ENCODE data around the gene AGAP6.
"Not testable (repeated sequence)": the region's sequence is repeated elsewhere in the genome, so short reads cannot be mapped to it uniquely, and the experiment has no call there.

The AGAP6 gene

DNA sequence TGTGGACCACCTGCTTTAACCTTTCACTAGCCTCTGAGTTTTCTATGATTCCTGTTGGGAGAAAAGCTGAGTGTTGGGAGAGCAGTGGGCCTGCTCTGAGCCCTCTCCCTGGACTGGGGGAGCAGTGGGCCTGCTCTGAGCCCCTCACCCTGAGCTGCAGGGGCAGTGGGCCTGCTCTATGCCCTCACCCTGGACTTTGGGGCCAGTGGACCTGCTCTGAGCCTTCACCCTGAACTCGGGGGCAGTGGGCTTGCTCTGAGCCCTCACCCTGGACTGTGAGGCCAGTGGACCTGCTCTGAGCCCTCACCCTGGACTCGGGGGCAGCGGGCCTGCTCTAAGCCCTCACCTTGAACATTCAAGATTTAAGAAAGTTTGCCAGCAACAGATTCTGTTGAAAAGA lies 33.4 kb downstream of the AGAP6 start:
- Histone ChIP-seq H3K27ac (no peak overlapping the region), H3K4me3 (no peak overlapping the region)

DNA sequence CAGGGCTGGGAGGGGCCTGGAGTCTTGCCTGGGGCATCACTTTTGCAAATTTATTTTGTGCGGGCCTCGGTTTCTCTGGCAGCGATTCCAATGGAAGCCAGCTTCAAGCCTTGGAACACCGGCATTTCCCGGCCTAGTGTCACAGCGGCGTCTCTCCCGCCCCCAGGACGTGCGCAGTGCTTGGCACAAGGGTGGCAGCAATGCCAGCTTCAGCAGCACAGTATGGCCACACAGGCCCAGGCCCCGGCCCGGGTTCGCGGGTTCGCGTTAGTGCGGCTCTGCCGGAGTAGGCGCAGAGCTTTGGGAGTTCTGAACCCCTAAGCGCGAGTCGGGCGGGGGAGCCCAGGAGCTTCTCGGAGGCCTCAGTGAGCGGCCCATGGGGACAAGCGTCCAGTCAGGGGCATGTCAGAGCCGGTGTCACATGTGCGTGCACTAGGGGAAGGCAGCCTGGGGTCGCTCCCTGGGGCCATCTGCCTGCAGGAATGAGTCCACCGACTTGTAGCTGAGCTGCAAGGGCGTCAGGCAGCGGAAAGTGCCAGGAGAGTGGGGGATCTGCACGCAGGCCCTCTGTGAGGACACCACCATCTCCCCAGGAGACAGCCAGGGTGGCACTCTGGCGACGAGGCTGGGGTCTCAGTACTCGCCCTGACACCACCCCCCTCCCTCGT lies 36.6 kb downstream of the AGAP6 start:
- H3K4me3 ChIP-seq, H3K27ac ChIP-seq: not testable (repeated sequence)

DNA sequence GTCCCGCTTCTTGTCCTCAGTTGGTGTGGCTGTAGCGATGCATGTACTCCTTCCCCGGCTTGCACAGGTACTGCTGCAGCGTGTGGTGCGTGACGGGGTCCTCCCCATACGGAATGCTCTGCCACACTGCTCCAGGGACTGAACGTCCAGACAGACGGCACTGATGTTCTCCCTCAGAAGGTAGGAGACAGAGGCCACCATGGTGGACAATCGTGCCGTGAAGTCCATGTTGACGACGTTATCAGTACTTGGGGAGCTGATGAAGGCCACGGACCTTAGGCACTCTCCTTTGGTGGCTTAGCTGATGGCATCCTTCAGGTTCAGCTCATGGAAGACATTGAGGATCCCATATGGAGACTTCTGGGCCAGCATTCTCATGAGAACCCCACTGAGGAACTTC lies 37.4 kb downstream of the AGAP6 start:
- H3K27ac ChIP-seq: no peak overlapping the region
- no peak overlapping the region for H3K4me3 ChIP-seq

DNA sequence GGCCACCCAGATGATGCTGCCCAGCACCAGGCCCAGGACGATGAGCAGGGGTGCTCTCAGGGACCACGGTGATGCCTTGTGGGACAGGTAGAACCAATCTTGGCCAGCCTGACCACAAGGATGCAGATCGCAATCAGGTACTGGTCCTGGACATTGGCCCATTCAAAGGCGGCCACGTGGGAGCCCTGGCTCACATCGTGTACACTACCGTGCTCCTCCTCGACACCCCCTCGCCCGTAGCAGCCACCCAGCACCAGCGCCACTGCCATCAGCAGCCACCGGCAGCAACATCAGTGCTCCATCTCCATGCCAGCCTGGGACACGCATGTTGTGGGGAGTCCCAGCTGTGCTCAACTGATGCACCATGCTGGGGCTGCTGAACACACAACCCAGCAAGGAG lies 39.0 kb downstream of the AGAP6 start:
- no peak overlapping the region for H3K27ac ChIP-seq
- H3K4me3 ChIP-seq: no peak overlapping the region

DNA sequence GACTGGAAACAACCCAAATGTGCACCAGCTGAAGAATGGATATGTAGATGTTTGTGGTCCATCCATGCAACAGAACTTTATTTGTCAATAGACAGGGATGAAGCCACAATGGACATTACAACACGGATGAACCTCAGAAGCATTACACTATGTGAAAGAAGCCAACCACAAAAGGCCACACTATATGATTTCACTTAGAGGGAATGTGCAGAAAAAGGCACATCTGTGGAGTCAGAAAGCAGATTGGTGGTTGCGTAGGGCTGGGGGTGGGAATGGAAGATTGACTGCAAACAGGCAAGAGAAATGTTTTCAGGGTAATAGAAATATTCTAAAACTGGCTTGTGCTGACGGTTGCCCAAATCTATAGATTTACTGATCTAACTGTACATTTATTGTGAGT lies 45.3 kb downstream of the AGAP6 start:
- no peak overlapping the region for H3K27ac ChIP-seq

DNA sequence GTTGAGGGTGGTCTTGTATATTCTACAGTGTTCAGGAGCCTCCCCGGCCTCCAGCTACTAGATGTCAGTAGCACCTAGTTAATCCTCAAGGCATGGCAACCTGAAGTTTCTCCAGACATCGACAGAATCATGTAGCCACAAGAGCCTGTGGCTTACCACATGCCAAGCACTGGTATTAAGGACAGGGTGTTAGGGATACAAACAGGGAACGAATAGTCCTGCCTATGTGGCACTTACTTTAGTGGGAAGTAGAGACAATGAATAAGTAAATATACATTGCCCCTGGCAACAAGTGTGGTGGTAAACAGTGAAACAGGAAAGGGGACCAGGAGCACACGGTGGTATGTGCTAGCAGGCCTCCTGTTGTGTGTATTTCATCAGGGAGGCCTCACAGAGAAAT lies 47.1 kb downstream of the AGAP6 start:
- H3K4me3 ChIP-seq, H3K27ac ChIP-seq: not testable (repeated sequence)

More for the DNA sequence above, 45.3 kb downstream of the AGAP6 start:
- H3K4me3 ChIP-seq: no peak overlapping the region

DNA sequence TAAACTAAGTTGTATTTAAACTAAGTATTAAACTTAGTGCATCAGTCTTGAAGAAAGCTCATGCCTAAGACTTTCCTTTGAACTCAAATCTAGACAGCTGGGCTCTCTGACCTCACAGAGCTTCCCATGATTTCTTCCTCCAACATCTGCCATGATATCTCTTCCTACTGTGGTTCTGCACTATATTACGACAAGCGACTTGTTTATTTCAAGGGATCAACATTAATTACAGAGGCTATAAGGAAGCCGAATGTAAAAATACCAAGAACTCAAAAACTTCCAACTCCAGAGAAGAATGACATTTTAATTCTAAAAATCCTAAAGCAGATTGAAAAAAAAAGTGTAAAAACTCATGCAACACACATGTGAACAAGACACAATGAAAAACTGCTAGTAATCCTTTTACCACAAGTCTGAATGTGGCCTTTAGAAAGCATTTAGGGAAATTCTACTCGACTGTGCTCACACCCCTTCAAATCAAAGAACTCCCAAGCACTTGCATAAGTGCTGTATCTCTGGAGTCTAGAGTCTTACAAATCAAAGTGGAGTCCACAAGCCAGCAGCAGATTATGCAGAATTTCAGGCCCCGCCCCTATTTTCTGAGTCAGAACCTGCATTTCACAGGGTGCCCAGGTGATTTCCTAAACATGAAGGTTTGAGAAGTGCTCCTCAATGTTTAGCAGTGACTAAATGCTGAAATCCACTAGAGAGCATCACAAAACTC lies 56.9 kb downstream of the AGAP6 start:
- Histone ChIP-seq H3K27ac (no peak overlapping the region), H3K4me3 (no peak overlapping the region)

DNA sequence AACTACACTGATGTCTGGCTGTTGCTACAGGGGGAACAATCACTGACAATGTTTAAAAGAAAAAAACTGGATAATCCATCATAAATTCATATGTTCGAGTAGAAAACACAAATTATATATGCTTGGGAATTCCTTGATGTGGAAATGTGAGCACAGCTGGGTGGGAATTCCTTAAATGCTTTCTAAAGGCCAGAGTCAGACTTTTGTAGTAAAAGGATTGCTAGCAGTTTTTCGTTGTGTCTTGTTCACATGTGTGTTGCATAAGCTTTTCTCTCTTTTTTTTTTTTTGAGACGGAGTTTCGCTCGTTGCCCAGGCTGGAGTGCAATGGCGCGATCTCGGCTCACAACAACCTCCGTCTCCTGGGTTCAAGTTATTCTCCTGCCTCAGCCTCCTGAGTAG lies 58.3 kb downstream of the AGAP6 start:
- H3K4me3 ChIP-seq, H3K27ac ChIP-seq: not testable (repeated sequence)

DNA sequence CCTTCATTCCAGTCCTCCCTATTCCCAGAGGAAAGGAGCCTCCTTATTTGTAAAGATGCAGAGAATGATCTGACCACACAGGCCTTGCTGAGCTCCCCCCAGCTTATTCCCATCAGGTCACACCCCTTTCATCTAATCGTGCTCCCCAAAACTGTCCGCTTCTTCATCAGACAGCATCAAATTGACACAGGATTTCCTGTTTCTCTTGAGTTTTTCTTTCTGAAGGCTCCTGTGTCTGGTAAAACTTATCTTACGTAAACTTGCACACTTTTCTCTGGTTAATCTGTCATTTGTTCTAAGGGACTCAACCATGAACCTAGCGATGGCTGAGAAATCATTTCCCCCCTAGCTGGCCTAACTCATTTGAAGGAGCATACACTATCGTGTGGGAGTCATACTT lies 59.4 kb downstream of the AGAP6 start:
- not testable (repeated sequence) for H3K4me3 ChIP-seq, H3K27ac ChIP-seq

DNA sequence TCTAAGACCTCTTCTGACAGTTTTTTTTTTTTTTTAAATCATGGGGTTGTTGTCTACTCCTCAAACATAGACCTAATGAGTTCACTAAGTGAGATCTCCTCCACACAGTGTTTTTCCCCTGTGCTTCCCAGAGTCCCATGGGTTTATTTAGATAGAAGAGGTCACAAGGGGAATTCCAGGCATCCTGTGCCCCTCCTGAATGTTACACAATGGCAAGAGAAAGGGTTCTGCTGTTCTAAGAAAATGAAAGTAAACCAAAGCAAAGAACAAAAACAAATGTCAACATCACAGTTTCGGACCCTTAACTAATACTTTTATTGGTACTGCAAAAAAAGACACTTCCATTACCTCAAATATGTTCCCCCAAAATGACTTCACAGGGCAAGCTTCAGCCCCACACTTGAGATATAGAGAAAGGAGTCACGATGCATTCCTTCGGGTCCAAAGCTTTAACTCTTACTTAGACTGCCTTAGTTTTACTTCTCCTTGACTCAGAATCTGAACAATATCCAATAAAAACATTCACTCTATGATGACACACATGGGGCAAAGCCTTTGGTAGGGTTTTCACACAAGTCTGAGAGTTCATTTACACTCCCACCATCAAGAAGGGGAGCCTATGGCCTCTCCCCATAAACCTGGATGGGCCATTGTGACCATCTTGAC lies 63.9 kb downstream of the AGAP6 start:
- peak overlapping the region in 2 of 21 experiments; percentile 23 to 39 for H3K27ac ChIP-seq
- not testable (repeated sequence) for H3K4me3 ChIP-seq

DNA sequence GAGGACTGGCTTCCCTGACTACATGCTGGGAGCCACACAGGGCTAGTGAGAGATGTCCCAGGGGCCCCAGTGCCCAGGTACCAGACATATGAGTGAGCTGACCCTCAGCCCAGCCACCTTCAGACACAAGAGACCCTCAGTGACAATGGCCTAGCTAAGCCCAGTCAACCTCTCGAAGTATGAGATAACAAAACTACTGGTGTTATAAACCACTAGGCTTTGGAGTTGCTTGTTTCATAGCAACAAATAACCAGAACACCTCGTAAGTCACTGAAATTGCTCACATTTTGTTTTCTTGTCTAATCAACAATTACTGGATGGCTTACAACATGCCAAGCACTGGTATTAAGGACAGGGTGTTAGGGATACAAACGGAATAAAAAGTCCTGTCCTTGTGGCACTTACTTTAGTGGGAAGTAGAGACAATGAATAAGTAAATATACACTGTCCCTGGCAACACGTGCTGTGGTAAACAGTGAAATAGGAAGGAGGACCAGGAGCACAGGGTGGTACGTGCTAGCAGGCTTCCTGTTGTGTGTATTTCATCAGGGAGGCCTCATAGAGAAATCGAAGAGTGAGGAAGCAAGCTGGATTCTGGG lies 64.7 kb downstream of the AGAP6 start:
- H3K4me3 ChIP-seq: not testable (repeated sequence)
- peak overlapping the region in 1 of 21 experiments; percentile 23 for H3K27ac ChIP-seq

DNA sequence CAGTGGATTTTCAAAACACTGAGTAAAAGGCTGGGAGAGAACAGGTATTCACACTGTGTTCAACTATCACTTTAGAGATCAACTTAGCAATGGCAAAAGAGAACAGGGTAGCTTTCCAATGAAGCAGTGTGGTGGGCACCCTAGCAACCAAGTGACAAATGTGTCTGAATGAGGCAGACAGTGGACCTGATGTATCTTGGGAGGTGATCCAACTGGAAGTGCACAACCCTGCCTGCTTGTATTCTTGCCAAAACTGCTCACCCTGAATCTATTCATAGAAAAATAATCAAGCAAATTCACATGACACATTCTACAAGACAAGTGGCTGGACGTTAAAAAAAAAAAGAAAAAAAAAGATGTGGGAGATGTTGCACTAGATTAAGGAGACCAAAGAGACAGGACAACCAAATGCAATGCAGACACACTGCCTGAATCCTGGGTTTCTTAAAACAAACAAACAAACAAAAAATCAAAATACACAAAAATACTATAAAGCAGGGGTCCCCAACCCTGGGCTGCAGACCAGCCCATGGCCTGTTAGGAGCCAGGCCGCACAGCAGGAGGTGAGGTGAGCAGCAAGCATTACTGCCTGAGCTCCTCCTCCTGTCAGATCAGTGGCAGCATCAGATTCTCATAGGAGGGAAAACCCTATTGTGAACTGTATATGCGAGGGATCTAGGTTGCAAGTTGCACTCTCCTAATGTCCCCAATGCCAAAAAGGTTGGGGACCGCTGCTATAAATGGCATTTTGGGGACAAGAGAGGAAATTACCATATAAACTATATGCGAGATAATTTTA lies 67.5 kb downstream of the AGAP6 start:
- not testable (repeated sequence) for H3K27ac ChIP-seq, H3K4me3 ChIP-seq

DNA sequence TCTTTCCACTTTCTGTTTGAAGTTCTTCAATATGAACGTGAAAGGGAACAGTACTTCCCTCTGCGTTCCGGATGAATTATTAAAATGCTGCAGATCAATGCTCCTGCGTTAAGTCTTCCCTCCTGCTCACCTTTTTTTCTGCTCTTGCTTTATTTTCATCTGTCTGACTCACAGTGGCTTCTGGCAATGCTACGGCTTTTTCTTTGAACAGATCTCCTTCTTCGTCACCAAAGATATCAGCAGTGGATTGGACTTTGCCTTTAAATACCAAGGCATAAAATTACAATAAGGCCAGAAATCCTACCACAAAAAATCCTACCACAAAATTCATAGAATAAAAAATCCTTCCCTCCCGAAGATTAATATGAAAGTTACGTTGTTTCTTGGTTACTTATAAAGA lies 68.4 kb downstream of the AGAP6 start:
- not testable (repeated sequence) for H3K4me3 ChIP-seq, H3K27ac ChIP-seq

DNA sequence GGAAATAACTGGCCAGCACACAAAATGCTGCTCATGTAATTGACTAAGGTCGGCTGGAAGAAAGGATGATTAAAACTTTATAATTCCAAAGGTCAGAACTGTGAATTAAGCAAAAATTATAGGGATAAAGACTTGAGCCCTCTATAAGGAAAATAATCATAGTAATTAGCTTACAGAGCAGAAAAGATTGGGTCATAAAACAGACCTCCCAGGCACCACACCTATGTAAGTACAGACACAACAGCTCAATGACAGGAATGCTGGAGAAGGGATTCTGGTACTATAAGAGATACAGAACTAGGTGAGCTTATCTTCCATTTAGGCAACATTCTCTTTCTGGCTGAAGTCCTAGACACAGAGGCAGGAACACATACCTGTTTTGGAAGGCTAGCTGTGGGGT lies 70.5 kb downstream of the AGAP6 start:
- not testable (repeated sequence) for H3K4me3 ChIP-seq, H3K27ac ChIP-seq

DNA sequence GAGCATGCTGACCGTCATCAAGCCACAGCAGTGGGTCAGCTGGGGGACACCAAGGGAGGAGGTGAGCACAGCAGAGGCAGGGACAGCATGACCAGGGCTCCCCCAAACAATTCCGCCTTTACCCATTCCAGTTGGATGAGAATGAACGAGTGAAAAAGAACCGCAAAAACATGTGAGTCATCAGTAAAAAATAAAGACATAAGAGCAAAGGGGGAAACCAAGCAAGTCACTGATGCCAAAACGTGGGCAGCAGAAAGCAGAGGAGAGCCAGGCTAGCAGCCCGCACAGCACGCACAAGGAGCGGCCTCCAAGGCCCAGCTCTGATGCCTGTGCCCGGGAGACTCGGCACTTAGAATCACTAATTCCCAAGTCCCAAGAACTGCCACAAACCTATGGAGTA lies 71.7 kb downstream of the AGAP6 start:
- not testable (repeated sequence) for H3K27ac ChIP-seq, H3K4me3 ChIP-seq
